ENCODE data around the gene CASQ1. TPM values are rescaled to one million over a fixed set of nuclear protein-coding genes. Genes with fewer than 3 reads are reported as not detected.

The CASQ1 gene
- total and polyA plus RNA-seq, 9 of the 15 experiments (the other 6 are each of a cell fraction or from before 2014, with no cell fraction given), result not detected

GRCh38 chr1:160193091-160193819 is 2.9 kb downstream of the CASQ1 start (continued):
- TF ChIP-seq HMBOX1 (IDR thresholded peaks at IDR 0.05), result peak; percentile 92
- no peak for TF ChIP-seq ZNF408 (CRISPR knock-in tag; IDR thresholded peaks at IDR 0.05; ENCODE audit: low read depth)
- TF ChIP-seq ZNF586 (CRISPR knock-in tag; conservative IDR thresholded peaks at IDR 0.05), result no peak
- TF ChIP-seq CBFB (CRISPR knock-in tag; IDR thresholded peaks at IDR 0.05), result 0 out of 2 replicates have a peak, but pooled peaks have one; percentile 46
- peak; percentile 88 for TF ChIP-seq MEF2A (IDR thresholded peaks at IDR 0.05; ENCODE audit: control insufficient read depth, low read depth, low read length)
- TF ChIP-seq KLF6 (CRISPR knock-in tag; IDR thresholded peaks at IDR 0.05; ENCODE audit: borderline replicate concordance), result no peak
- peak; percentile 86 for TF ChIP-seq ZNF24 (IDR thresholded peaks at IDR 0.05)
- no peak for TF ChIP-seq SNAPC5 (CRISPR knock-in tag; IDR thresholded peaks at IDR 0.05)

Measured in K562 (cell line).